GM18502 (cell line): Measurements from ENCODE around the gene F2RL1.
"Not testable (repeated sequence)": the region's sequence is repeated elsewhere in the genome, so short reads cannot be mapped to it uniquely, and the experiment has no call there.

Experiments used
- ATAC-seq: cut with Tn5 transposase; IDR thresholded peaks from one replicate; pipeline ENCODE4 v1.9.1; 2021; ENCODE audit warnings: mild to moderate bottlenecking; ENCODE audit not compliant: unreplicated experiment, poor library complexity

F2RL1 gene

GRCh38 chr5:76849419-76850291 is 30.8 kb downstream of the F2RL1 start, which contains the start of gene S100Z:
TSS of gene S100Z (plus strand) at chr5:76850014. CDS start at chr5:76875360, 25,346 bp downstream.
- ATAC-seq, result no peak

- no peak for ATAC-seq
Measured at GRCh38 chr5:76850543-76851145, 31.8 kb downstream of the F2RL1 start.

- ATAC-seq, result no peak
Measured at GRCh38 chr5:76851728-76852369, 33.0 kb downstream of the F2RL1 start.

GRCh38 chr5:76852772-76853171 is 33.9 kb downstream of the F2RL1 start:
- ATAC-seq, result no peak

GRCh38 chr5:76853741-76854140 is 34.9 kb downstream of the F2RL1 start:
- ATAC-seq, result not testable (repeated sequence)

GRCh38 chr5:76854644-76855043 is 35.8 kb downstream of the F2RL1 start:
- ATAC-seq, result no peak

- ATAC-seq, result not testable (repeated sequence)
Measured at GRCh38 chr5:76855501-76855900, 36.7 kb downstream of the F2RL1 start.

- peak; percentile 63 for ATAC-seq
Measured at GRCh38 chr5:76855961-76856360, 37.1 kb downstream of the F2RL1 start.

- not testable (repeated sequence) for ATAC-seq
Measured at GRCh38 chr5:76856800-76857199, 38.0 kb downstream of the F2RL1 start.

- no peak for ATAC-seq
Measured at GRCh38 chr5:76859591-76860247, 40.9 kb downstream of the F2RL1 start.

- ATAC-seq, result no peak
Measured at GRCh38 chr5:76861612-76862011, 42.8 kb downstream of the F2RL1 start.

GRCh38 chr5:76863001-76863400 is 44.2 kb downstream of the F2RL1 start:
- no peak for ATAC-seq

GRCh38 chr5:76866503-76866902 is 47.7 kb downstream of the F2RL1 start:
- no peak for ATAC-seq

GRCh38 chr5:76867038-76867437 is 48.2 kb downstream of the F2RL1 start:
- no peak for ATAC-seq

GRCh38 chr5:76867827-76868693 is 49.2 kb downstream of the F2RL1 start:
- no peak for ATAC-seq

- no peak for ATAC-seq
Measured at GRCh38 chr5:76870046-76870445, 51.2 kb downstream of the F2RL1 start.

GRCh38 chr5:76874088-76874581 is 55.3 kb downstream of the F2RL1 start:
- ATAC-seq, result peak; percentile 72
